GM12864 (cell line): ENCODE measurements around the gene ATF6.
A peak's percentile ranks its signal among the peaks of the same experiment; 100 is the strongest.

Source experiments
- DNase-seq: peaks from one replicate; pipeline ENCODE4 v3.0.0-alpha.2; 2011; ENCODE audit warnings: low read depth
- H3K4me3 ChIP-seq: 2 replicates; pipeline ENCODE4 v1.5.1; 2011; ENCODE audit warnings: mild to moderate bottlenecking, low read depth, low read length, control low read depth
- TF ChIP-seq, protein P1 (sequence below): IDR thresholded peaks from 2 replicates; pipeline ENCODE4 v1.5.1; 2011; ENCODE audit warnings: low read depth, mild to moderate bottlenecking, moderate library complexity, low read length, control low read depth, inconsistent platforms; ENCODE audit errors: missing control alignments

The ATF6 gene

GRCh38 chr1:161886589-161886988, 120.5 kb downstream of the ATF6 start:
- H3K4me3 ChIP-seq = no peak overlapping the region
- DNase-seq = no peak
- TF ChIP-seq, protein P1, sequence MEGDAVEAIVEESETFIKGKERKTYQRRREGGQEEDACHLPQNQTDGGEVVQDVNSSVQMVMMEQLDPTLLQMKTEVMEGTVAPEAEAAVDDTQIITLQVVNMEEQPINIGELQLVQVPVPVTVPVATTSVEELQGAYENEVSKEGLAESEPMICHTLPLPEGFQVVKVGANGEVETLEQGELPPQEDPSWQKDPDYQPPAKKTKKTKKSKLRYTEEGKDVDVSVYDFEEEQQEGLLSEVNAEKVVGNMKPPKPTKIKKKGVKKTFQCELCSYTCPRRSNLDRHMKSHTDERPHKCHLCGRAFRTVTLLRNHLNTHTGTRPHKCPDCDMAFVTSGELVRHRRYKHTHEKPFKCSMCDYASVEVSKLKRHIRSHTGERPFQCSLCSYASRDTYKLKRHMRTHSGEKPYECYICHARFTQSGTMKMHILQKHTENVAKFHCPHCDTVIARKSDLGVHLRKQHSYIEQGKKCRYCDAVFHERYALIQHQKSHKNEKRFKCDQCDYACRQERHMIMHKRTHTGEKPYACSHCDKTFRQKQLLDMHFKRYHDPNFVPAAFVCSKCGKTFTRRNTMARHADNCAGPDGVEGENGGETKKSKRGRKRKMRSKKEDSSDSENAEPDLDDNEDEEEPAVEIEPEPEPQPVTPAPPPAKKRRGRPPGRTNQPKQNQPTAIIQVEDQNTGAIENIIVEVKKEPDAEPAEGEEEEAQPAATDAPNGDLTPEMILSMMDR = no peak

DNA sequence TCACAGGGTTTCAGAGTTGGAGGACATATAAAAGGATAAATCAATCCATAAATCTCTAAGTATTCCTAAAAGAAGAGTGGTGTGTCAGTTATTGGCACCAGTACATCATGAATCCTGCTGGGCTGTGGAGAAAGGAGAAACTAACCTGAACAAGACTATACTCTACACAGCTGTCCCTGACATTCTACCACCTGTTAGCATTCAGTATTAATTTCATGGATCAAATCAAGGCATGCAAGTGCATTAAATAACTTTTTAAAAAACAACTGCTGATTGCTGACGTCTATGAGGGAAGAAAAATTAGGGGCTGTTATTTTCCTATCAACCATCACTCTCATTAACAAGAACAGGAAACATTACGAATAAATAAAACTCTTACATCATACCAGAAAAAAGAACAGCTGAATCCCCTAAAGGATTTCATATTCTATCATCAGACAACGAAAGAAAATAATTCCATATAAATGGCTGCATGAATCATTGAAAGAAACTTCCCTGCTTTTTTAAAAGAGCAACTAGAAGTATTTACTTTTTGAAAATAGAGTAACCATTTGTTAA, 121.7 kb downstream of the ATF6 start:
- H3K4me3 ChIP-seq = no peak overlapping the region
- no peak for DNase-seq
- TF ChIP-seq, protein P1 = no peak

DNA sequence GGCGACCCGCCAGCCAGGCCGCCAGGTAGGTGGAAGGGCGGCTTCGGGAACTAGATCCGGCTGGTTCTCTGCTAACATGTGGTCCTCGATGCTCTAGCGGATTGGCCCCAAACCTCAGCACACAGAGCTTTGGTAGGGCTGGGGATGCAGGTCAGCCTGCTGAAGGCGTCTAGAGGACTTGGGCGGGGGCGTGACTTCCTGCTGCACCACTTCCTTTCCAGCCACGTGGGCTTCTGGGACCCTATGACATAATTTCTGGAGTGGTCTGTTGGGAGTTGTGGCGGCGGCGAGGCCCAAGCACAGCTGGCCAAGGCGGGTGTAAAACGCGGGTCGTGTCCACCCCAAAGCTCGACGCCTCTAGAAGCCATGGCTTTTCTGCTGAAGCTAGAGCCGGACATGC, 124.5 kb downstream of the ATF6 start:
- TF ChIP-seq, protein P1 = no peak
- H3K4me3 ChIP-seq = no peak overlapping the region
- DNase-seq = no peak

- TF ChIP-seq, protein P1 = no peak
- no peak overlapping the region for H3K4me3 ChIP-seq
- DNase-seq = no peak
Measured at GRCh38 chr1:161899091-161899490, 133.0 kb downstream of the ATF6 start.

DNA sequence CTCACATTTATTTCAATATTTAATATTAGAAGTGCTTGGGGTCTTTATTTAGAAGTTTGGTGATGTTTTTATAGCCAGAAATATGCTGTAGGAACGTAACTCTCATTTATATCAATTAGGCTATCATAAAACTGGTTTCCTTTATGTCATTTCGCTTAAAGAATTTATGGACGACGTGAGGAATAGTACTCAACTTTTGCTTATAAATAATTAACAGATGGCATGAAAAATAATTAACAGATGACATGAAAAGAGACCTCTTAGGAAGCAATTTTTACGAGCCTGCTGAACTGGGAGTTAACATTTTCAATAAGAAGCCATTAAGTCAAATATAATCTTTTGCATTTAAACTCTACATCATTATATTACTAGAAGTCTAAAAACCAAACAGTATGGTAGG, 134.0 kb downstream of the ATF6 start:
- TF ChIP-seq, protein P1 = no peak
- no peak for DNase-seq

DNA sequence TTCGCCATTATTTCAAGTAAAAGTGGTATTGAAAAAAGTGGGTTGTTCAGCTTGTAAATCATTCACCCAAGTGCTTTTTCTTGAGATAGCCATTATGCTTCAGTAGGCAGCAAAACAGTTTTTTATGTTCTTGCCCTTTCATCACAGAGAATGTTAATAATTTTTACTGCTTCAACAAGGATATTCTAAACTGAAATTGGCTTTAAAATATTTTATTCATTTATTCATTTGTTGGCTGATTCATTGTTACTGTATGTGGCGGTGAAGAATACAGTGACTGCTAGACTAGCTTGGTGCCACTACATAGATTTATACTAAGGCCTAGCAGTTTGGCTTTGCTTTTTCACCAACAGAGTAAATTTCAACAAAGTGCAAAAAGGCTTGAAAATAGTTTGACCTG, 136.1 kb downstream of the ATF6 start:
- TF ChIP-seq, protein P1 = no peak
- H3K4me3 ChIP-seq = no peak overlapping the region

More for the DNA sequence above, 134.0 kb downstream of the ATF6 start:
- H3K4me3 ChIP-seq = no peak overlapping the region

DNA sequence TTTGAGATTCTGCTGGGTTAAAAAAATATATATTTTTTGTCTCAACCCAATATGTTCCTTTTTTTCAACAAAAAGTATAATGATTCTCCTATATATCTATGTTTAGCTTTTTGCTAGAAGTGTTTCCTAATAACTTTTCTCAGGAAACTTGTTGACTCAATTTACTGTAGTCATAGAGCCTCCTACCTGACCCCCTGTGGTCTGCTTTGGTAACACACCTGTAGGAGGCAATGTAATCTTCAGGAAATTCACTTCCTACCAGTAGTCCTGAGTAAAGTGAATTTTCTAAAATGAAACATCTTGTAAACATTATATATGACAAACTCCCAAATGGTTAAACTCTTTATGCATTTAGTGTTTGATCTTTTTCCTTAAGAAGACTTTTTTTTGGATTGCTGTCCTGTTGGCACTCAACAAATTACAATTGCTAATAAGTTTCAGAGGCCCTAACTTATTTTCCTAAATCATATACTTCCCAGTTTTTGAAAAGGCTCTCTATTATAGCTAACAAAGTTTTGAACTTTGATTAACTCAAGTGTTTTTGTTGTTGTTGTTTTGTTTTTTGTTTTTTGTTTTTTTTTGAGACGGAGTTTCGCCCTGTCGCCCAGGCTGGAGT, 139.3 kb downstream of the ATF6 start:
- no peak overlapping the region for H3K4me3 ChIP-seq
- peak; percentile 5 for DNase-seq
- TF ChIP-seq, protein P1 = peak; percentile 64

More for the DNA sequence above, 136.1 kb downstream of the ATF6 start:
- no peak for DNase-seq
